K562 (cell line): Measurements from ENCODE around the gene CDH1. TPM values are rescaled to one million over a fixed set of nuclear protein-coding genes. Genes with fewer than 3 reads are reported as not detected.

ENCODE experiments used
- ADNP ChIP-seq: fragments of 200-800 bp; sonication (Bioruptor generic); IDR thresholded peaks from 2 replicates; pipeline ENCODE4 v1.6.1; 2016; ENCODE audit warnings: missing genetic modification characterization, missing compliant biosample characterization
- ARID2 ChIP-seq: fragments of 450-650 bp; IDR thresholded peaks from 2 replicates; pipeline ENCODE4 v1.6.1; 2017; ENCODE audit warnings: antibody characterized with exemption, mild to moderate bottlenecking
- BRCA1 ChIP-seq, 2 experiments: fragments of 450-650 bp in 1 of 2; sonication (generic) in 1 of 2; formaldehyde crosslinking in 1 of 2; IDR thresholded peaks; 2 replicates each; pipeline versions ENCODE4 v1.5.0 to v1.6.1; 2017 to 2020; ENCODE audit warnings: mild to moderate bottlenecking in 1 of 2, missing genetic modification reagents in 1 of 2
- DACH1 ChIP-seq: fragments of 450-650 bp; IDR thresholded peaks from 2 replicates; pipeline ENCODE4 v1.6.1; 2018; ENCODE audit not compliant: partially characterized antibody
- E2F4 ChIP-seq: sonication (generic); formaldehyde crosslinking; IDR thresholded peaks from 2 replicates; pipeline ENCODE4 v1.8.0; 2022; ENCODE audit warnings: mild to moderate bottlenecking, low read depth, missing genetic modification reagents
- ELF4 ChIP-seq: fragments of 450-650 bp; formaldehyde crosslinking; IDR thresholded peaks from 2 replicates; pipeline ENCODE4 v1.4.0; 2022; ENCODE audit warnings: missing genetic modification characterization
- ETV5 ChIP-seq: sonication (generic); formaldehyde crosslinking; IDR thresholded peaks from 2 replicates; pipeline ENCODE4 v1.4.0; 2020; ENCODE audit warnings: low read depth, mild to moderate bottlenecking, missing genetic modification reagents
- HIVEP1 ChIP-seq: fragments of 250-450 bp; sonication (Bioruptor Pico); IDR thresholded peaks from 2 replicates; pipeline ENCODE4 v1.4.0; 2020; ENCODE audit warnings: mild to moderate bottlenecking
- HMG20B ChIP-seq: fragments of 250-450 bp; sonication (Bioruptor Pico); IDR thresholded peaks from 2 replicates; pipeline ENCODE4 v1.5.0; 2021; ENCODE audit warnings: mild to moderate bottlenecking
- KDM5B ChIP-seq: fragments of 200-600 bp; sonication (generic); IDR thresholded peaks from 2 replicates; pipeline ENCODE4 v1.6.1; 2012; ENCODE audit warnings: low read depth, mild to moderate bottlenecking, moderate library complexity, low read length, control low read depth, inconsistent platforms; ENCODE audit not compliant: insufficient replicate concordance
- MAFK ChIP-seq: IDR thresholded peaks from 2 replicates; pipeline ENCODE4 v1.6.1; 2011; ENCODE audit warnings: low read length, improper control_type of control experiment
- NFIC ChIP-seq: fragments of 450-650 bp; IDR thresholded peaks from 2 replicates; pipeline ENCODE4 v1.6.1; 2017; ENCODE audit warnings: mild to moderate bottlenecking, inconsistent platforms
- NFYB ChIP-seq: IDR thresholded peaks from 2 replicates; pipeline ENCODE4 v1.6.1; 2011; ENCODE audit warnings: mild to moderate bottlenecking, moderate library complexity; ENCODE audit not compliant: insufficient read length; ENCODE audit errors: extremely low read depth
- PHTF2 ChIP-seq: fragments of 250-450 bp; sonication (Bioruptor Pico); IDR thresholded peaks from 2 replicates; pipeline ENCODE4 v1.5.0; 2021; ENCODE audit warnings: mild to moderate bottlenecking
- PRMT5 ChIP-seq: sonication (generic); formaldehyde crosslinking; IDR thresholded peaks from 2 replicates; pipeline ENCODE4 v1.5.0; 2020; ENCODE audit warnings: missing genetic modification reagents
- RBFOX2 ChIP-seq: fragments of 200-400 bp; formaldehyde crosslinking; IDR thresholded peaks from 2 replicates; pipeline ENCODE4 v1.6.1; 2017; ENCODE audit warnings: low read depth, mild to moderate bottlenecking, low read length, moderate library complexity
- RFX1 ChIP-seq: fragments of 450-650 bp; IDR thresholded peaks from 2 replicates; pipeline ENCODE4 v1.6.1; 2016; ENCODE audit warnings: mild to moderate bottlenecking, moderate library complexity
- SOX6 ChIP-seq: fragments of 450-650 bp; IDR thresholded peaks from 2 replicates; pipeline ENCODE4 v1.6.1; 2014; ENCODE audit warnings: mild to moderate bottlenecking
- SREBF2 ChIP-seq: sonication (generic); formaldehyde crosslinking; IDR thresholded peaks from 2 replicates; pipeline ENCODE4 v1.4.0; 2020; ENCODE audit warnings: mild to moderate bottlenecking, missing genetic modification reagents
- U2AF2 ChIP-seq: fragments of 200-400 bp; formaldehyde crosslinking; optimal IDR thresholded peaks from 2 replicates; pipeline ENCODE3; 2017; ENCODE audit warnings: low read depth, mild to moderate bottlenecking, low read length
- ZHX1 ChIP-seq: fragments of 150-350 bp; conservative IDR thresholded peaks from 2 replicates; pipeline ENCODE4 v1.6.1; 2014; ENCODE audit warnings: low read length
- ZNF143 ChIP-seq: sonication (generic); formaldehyde crosslinking; IDR thresholded peaks from 2 replicates; pipeline ENCODE4 v1.9.0; 2022; ENCODE audit warnings: mild to moderate bottlenecking, missing genetic modification reagents
- ZNF239 ChIP-seq: fragments of 250-450 bp; sonication (Bioruptor Pico); IDR thresholded peaks from 2 replicates; pipeline ENCODE4 v1.4.0; 2020; ENCODE audit warnings: mild to moderate bottlenecking
- ZNF280A ChIP-seq: fragments of 450-650 bp; IDR thresholded peaks from 2 replicates; pipeline ENCODE4 v1.6.1; 2018; ENCODE audit warnings: mild to moderate bottlenecking, low read depth; ENCODE audit not compliant: partially characterized antibody
- ZNF3 ChIP-seq: fragments of 250-450 bp; sonication (Bioruptor Pico); IDR thresholded peaks from 2 replicates; pipeline ENCODE4 v1.5.0; 2021; ENCODE audit warnings: mild to moderate bottlenecking, moderate library complexity
- ZNF561 ChIP-seq: fragments of 450-650 bp; formaldehyde crosslinking; conservative IDR thresholded peaks from 2 replicates; pipeline ENCODE4 v1.4.0; 2020; ENCODE audit warnings: mild to moderate bottlenecking, moderate library complexity
- ZNF586 ChIP-seq: fragments of 450-650 bp; formaldehyde crosslinking; conservative IDR thresholded peaks from 2 replicates; pipeline ENCODE4 v1.4.0; 2020; ENCODE audit warnings: mild to moderate bottlenecking, moderate library complexity
- ZNF707 ChIP-seq: fragments of 250-450 bp; sonication (Bioruptor Pico); conservative IDR thresholded peaks from 2 replicates; pipeline ENCODE4 v1.8.0; 2022; ENCODE audit warnings: inconsistent platforms, mild to moderate bottlenecking, moderate library complexity
- polyA plus RNA-seq, 8 experiments: library from polyadenylated mRNA; depleted of rRNA in 4 of 8; stranded (reverse) in 5 of 8; unstranded in 3 of 8; fragments of >200 nt; fragmentation: Nextera tagmentation in 2 of 8; fragmentation: Illumina TruSeq in 1 of 8; extraction: Ambion mirVana in 2 of 8; extraction: Trizol in 1 of 8; gene quantifications; 2 replicates each; pipeline versions ENCODE4 v1.2.1 to v1.2.3, GENCODE V29; 2011 to 2014; ENCODE audit warnings: inconsistent platforms in 1 of 8, missing spikeins in 1 of 8
- total RNA-seq, 7 experiments: library from RNA; depleted of rRNA in 6 of 7; stranded (reverse); fragments of >200 nt in 6 of 7; fragmentation: Illumina TruSeq in 2 of 7; extraction: Trizol in 2 of 7; gene quantifications; 2 replicates each; pipeline versions ENCODE4 v1.2.1 to v1.2.3, GENCODE V29; 2011 to 2021; ENCODE audit warnings: low replicate concordance in 1 of 7

CDH1 gene
- total and polyA plus RNA-seq, 9 of the 15 experiments (the other 6 are each of a cell fraction or from before 2014, with no cell fraction given): 0.01 to 0.69 TPM; not detected in 7

GRCh38 chr16:68724797-68725196 lies 12.3 kb upstream of the CDH1 start (continued):
- no peak for TF ChIP-seq KDM5B
- no peak for TF ChIP-seq RFX1
- no peak for TF ChIP-seq BRCA1 (IDR thresholded peaks at IDR 0.05)
- no peak for TF ChIP-seq BRCA1 (CRISPR knock-in tag; IDR thresholded peaks at IDR 0.05)
- TF ChIP-seq ZHX1: no peak
- TF ChIP-seq ZNF239 (CRISPR knock-in tag): no peak
- no peak for TF ChIP-seq ELF4 (CRISPR knock-in tag)
- no peak for TF ChIP-seq ZNF586
- no peak for TF ChIP-seq RBFOX2
- TF ChIP-seq PRMT5 (CRISPR knock-in tag): no peak
- peak; percentile 87 for TF ChIP-seq SOX6
- TF ChIP-seq ARID2: no peak
- no peak for TF ChIP-seq ZNF3 (CRISPR knock-in tag)
- TF ChIP-seq ZNF561 (CRISPR knock-in tag): no peak
- no peak for TF ChIP-seq ADNP (tag)
- TF ChIP-seq U2AF2: no peak
- no peak for TF ChIP-seq E2F4
- TF ChIP-seq ETV5 (CRISPR knock-in tag): 0 out of 2 replicates have a peak, but pooled peaks have one; percentile 19
- TF ChIP-seq ZNF143 (CRISPR knock-in tag): no peak
- TF ChIP-seq DACH1: no peak
- no peak for TF ChIP-seq HMG20B (CRISPR knock-in tag)
- no peak for TF ChIP-seq MAFK
- no peak for TF ChIP-seq ZNF707 (CRISPR knock-in tag)
- no peak for TF ChIP-seq NFIC
- no peak for TF ChIP-seq HIVEP1
- peak; percentile 22 for TF ChIP-seq NFYB
- TF ChIP-seq SREBF2 (CRISPR knock-in tag): no peak
- TF ChIP-seq PHTF2: no peak
- TF ChIP-seq ZNF280A: no peak
